WERI-Rb-1 (cell line): Measurements from ENCODE around the gene EXOC6.
"Not testable (repeated sequence)": the region's sequence is repeated elsewhere in the genome, so short reads cannot be mapped to it uniquely, and the experiment has no call there.

ENCODE experiments used
- DNase-seq: peaks from one replicate; pipeline ENCODE4 v3.0.0-alpha.2; 2020
- H3K27ac ChIP-seq: fragments of 250-450 bp; sonication (Bioruptor Pico); 2 replicates; pipeline ENCODE4 v1.5.1; 2020; ENCODE audit warnings: mild to moderate bottlenecking, moderate library complexity
- H3K27me3 ChIP-seq: fragments of 250-450 bp; sonication (Bioruptor Pico); 2 replicates; pipeline ENCODE4 v1.5.1; 2021; ENCODE audit warnings: mild to moderate bottlenecking, low read depth, moderate library complexity; ENCODE audit not compliant: insufficient read depth, severe bottlenecking
- H3K36me3 ChIP-seq: fragments of 250-450 bp; sonication (Bioruptor Pico); 2 replicates; pipeline ENCODE4 v1.5.1; 2020; ENCODE audit warnings: mild to moderate bottlenecking, moderate library complexity
- H3K4me3 ChIP-seq: 2 replicates; pipeline ENCODE4 v1.5.1; 2011; ENCODE audit warnings: low read depth, mild to moderate bottlenecking, control low read depth, low read length
- H3K9me3 ChIP-seq: fragments of 250-450 bp; sonication (Bioruptor Pico); 2 replicates; pipeline ENCODE4 v1.5.1; 2021; ENCODE audit warnings: mild to moderate bottlenecking, moderate library complexity; ENCODE audit not compliant: severe bottlenecking
- TF ChIP-seq, protein P1 (sequence below): IDR thresholded peaks from 2 replicates; pipeline ENCODE4 v1.5.1; 2011; ENCODE audit warnings: low read depth, mild to moderate bottlenecking, control low read depth, inconsistent platforms, low read length

EXOC6 gene

DNA sequence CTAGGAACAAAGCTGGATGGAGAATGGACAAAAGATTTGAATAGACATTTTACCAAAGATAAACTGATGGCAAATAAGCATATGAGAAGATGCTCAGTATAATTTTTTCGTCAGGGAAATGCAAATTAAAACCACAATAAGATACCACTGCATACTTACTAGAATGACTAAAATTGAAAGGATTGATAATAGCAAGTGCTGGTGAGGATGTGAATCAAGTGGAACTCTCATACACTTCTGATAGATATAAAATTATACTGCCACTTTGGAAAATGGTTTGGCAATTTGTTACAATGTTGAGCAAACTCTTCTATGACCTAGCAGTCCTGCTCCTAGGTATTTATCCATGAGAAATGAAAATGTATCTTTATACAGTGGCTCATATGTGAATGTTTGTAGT lies 83.3 kb downstream of the EXOC6 start:
- H3K27me3 ChIP-seq, result no peaks in the 10 kb centered on the region
- H3K9me3 ChIP-seq, result no peaks in the 10 kb centered on the region
- no peak for DNase-seq
- H3K36me3 ChIP-seq, result no peaks in the 10 kb centered on the region; the same call in 1 of the 2 replicates
- no peak overlapping the region for H3K27ac ChIP-seq
- H3K4me3 ChIP-seq, result no peak overlapping the region
- TF ChIP-seq, protein P1, sequence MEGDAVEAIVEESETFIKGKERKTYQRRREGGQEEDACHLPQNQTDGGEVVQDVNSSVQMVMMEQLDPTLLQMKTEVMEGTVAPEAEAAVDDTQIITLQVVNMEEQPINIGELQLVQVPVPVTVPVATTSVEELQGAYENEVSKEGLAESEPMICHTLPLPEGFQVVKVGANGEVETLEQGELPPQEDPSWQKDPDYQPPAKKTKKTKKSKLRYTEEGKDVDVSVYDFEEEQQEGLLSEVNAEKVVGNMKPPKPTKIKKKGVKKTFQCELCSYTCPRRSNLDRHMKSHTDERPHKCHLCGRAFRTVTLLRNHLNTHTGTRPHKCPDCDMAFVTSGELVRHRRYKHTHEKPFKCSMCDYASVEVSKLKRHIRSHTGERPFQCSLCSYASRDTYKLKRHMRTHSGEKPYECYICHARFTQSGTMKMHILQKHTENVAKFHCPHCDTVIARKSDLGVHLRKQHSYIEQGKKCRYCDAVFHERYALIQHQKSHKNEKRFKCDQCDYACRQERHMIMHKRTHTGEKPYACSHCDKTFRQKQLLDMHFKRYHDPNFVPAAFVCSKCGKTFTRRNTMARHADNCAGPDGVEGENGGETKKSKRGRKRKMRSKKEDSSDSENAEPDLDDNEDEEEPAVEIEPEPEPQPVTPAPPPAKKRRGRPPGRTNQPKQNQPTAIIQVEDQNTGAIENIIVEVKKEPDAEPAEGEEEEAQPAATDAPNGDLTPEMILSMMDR, result no peak

DNA sequence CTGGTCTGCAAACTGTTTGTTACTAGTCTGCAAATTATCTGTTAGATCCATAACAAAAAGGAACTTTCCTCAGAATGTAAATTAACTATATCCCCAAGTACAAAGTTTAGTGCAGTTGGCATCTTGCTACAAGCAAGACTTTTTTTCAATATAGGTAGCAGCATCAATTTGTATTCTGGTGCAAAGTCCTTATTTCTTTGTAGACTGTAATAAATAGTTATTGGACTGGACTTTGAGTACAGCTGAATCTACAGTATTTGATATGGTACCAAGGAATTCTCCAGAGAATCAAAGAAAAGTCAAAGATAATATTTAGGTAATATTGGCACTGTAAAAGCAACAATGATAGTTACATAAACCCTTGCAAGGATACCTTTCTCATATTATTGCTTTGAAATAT lies 89.6 kb downstream of the EXOC6 start:
- no peaks in the 10 kb centered on the region for H3K27me3 ChIP-seq
- TF ChIP-seq, protein P1, result no peak
- no peak overlapping the region for H3K27ac ChIP-seq
- no peaks in the 10 kb centered on the region for H3K9me3 ChIP-seq
- DNase-seq, result no peak
- H3K4me3 ChIP-seq, result no peak overlapping the region
- H3K36me3 ChIP-seq, result no peaks in the 10 kb centered on the region

DNA sequence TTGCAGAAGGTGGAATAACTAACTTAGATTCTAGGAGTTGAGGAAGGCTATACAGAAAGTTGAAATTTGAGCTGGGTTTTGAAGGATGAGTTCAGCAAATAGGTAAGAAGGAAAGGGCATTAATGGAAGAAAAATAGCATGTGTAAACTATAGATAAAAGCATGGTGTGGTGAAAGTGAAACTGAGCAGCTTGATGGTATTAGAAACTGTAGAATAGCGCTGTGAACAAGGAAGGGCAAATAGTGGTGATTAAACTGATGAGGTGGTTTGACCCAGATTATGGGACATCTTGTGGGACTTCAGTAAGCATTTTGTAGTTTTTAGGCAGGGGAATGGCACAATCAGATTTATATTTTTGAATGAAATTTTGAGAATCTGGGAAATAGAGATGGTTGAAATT lies 90.5 kb downstream of the EXOC6 start:
- no peak overlapping the region for H3K27ac ChIP-seq
- no peaks in the 10 kb centered on the region for H3K9me3 ChIP-seq
- no peaks in the 10 kb centered on the region for H3K27me3 ChIP-seq
- H3K36me3 ChIP-seq, result no peaks in the 10 kb centered on the region
- no peak for DNase-seq
- no peak overlapping the region for H3K4me3 ChIP-seq
- TF ChIP-seq, protein P1, result no peak

DNA sequence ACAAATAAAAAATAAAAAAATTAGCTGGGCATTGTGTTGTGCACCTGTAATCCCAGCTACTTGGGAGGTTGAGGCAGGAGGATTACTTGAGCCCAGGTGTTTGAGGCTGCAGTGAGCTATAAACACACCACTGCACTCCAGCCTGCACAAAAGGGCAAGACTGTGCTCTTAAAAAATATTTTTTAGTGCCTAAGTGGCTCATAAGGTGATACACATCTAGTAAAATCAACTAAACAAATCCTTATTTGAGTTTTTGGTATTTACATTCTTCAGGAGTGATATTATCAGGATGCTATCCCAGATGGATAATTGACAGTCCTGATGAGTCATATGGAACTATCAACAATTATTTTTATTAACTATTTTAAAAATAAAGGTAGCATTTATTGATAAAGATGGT lies 93.9 kb downstream of the EXOC6 start:
- peaks cover 3% of the 10 kb centered on the region; the same call in 1 of the 2 replicates for H3K36me3 ChIP-seq
- no peaks in the 10 kb centered on the region for H3K27me3 ChIP-seq
- TF ChIP-seq, protein P1, result no peak
- DNase-seq, result no peak
- no peak overlapping the region for H3K4me3 ChIP-seq
- H3K27ac ChIP-seq, result no peak overlapping the region
- no peaks in the 10 kb centered on the region for H3K9me3 ChIP-seq

DNA sequence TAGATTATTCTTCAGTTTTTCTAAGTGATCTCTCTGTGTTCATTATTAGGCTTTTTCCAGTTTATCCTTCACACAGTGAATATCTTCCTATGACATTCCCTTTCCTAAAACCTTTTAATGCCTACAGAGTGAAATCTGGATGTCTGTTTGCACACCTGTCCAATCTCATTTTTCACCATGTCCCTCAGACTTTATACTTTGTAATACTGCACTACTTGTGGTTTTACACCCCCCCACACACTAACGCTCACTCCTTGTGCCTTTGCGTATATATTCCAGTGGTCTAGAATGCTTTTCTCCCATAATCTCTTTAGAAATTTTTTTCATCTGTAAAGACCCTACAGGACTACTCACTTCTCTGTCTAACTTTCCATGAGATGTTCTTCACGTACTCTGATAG lies 98.2 kb downstream of the EXOC6 start:
- no peak for DNase-seq
- TF ChIP-seq, protein P1, result no peak
- Histone ChIP-seq H3K4me3 (no peak overlapping the region), H3K36me3 (peaks cover 12% of the 10 kb centered on the region), H3K27me3 (no peaks in the 10 kb centered on the region), H3K27ac (no peak overlapping the region), H3K9me3 (no peaks in the 10 kb centered on the region)

DNA sequence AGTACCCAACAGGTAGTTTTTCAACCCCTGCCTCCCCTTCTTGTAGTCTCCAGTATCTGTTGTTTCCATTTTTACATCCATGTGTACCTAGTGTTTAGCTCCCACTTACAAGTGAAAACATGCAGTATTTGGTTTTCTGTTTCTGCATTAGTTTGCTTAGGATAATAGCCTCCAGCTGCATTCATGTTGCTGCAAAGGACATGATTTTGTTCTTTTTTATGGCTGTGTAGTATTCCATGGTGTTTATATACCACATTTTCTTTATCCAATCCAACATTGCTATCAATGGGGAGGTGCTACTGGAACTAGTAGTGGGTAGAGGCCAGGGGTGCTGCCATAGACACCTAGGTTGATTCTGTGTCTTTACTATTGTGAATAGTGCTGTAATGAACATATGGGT lies 104.3 kb downstream of the EXOC6 start:
- H3K27ac ChIP-seq, H3K27me3 ChIP-seq, H3K36me3 ChIP-seq, DNase-seq, H3K9me3 ChIP-seq, H3K4me3 ChIP-seq: not testable (repeated sequence)
